22Rv1 (cell line): ENCODE data around the gene PDE2A.

ENCODE experiments used
- H3K27ac ChIP-seq: fragments of 450-650 bp; 2 replicates; pipeline ENCODE4 v1.5.1; 2017
- ZFX ChIP-seq: fragments of 450-650 bp; IDR thresholded peaks from 2 replicates; pipeline ENCODE4 v1.6.1; 2017; ENCODE audit warnings: antibody characterized with exemption, borderline replicate concordance
- TF ChIP-seq, protein P1 (sequence below): fragments of 450-650 bp; IDR thresholded peaks from 2 replicates; pipeline ENCODE4 v1.5.1; 2017; ENCODE audit warnings: mild to moderate bottlenecking

Gene PDE2A

GRCh38 chr11:72676861-72677341, 2.7 kb upstream of the PDE2A start:
- no peak overlapping the region for H3K27ac ChIP-seq
- TF ChIP-seq ZFX, result no peak
- TF ChIP-seq, protein P1, sequence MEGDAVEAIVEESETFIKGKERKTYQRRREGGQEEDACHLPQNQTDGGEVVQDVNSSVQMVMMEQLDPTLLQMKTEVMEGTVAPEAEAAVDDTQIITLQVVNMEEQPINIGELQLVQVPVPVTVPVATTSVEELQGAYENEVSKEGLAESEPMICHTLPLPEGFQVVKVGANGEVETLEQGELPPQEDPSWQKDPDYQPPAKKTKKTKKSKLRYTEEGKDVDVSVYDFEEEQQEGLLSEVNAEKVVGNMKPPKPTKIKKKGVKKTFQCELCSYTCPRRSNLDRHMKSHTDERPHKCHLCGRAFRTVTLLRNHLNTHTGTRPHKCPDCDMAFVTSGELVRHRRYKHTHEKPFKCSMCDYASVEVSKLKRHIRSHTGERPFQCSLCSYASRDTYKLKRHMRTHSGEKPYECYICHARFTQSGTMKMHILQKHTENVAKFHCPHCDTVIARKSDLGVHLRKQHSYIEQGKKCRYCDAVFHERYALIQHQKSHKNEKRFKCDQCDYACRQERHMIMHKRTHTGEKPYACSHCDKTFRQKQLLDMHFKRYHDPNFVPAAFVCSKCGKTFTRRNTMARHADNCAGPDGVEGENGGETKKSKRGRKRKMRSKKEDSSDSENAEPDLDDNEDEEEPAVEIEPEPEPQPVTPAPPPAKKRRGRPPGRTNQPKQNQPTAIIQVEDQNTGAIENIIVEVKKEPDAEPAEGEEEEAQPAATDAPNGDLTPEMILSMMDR, result no peak

GRCh38 chr11:72675221-72675620, 999 bp upstream of the PDE2A start:
- no peak overlapping the region for H3K27ac ChIP-seq
- TF ChIP-seq, protein P1, result no peak
- TF ChIP-seq ZFX, result no peak

- TF ChIP-seq, protein P1, result no peak
- TF ChIP-seq ZFX, result no peak
- H3K27ac ChIP-seq, result no peak overlapping the region
These were observed 809 bp downstream of the PDE2A start for GRCh38 chr11:72673284-72673942.

DNA sequence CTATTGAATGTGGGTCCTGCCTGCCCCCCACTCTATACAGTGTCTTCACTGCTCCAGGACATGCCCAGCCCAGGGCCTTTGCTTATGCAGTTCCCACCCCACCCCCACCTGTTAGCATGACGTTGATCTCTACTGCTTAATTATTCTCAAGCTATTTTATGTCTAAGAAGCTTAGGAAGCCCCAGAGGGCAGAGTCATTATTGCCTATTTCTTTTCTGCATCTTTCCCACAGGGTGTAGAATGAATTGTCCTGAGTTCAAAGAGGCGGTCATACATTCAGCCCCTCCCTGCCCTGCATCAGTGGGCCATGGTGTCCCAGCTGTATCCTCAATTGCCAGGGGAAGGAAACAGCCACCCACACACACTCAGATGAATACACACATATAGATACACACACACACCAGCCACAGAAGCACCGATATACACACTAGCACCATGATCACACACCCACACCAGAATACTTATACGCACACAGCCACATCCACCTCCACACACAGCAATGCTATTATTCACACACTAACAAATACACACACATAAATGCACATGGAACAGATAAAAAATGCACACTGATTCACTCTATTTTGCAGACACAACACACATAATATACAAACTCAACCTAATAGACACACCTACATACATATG, 1.5 kb downstream of the PDE2A start:
- no peak overlapping the region for H3K27ac ChIP-seq
- TF ChIP-seq, protein P1, result no peak
- TF ChIP-seq ZFX, result no peak

DNA sequence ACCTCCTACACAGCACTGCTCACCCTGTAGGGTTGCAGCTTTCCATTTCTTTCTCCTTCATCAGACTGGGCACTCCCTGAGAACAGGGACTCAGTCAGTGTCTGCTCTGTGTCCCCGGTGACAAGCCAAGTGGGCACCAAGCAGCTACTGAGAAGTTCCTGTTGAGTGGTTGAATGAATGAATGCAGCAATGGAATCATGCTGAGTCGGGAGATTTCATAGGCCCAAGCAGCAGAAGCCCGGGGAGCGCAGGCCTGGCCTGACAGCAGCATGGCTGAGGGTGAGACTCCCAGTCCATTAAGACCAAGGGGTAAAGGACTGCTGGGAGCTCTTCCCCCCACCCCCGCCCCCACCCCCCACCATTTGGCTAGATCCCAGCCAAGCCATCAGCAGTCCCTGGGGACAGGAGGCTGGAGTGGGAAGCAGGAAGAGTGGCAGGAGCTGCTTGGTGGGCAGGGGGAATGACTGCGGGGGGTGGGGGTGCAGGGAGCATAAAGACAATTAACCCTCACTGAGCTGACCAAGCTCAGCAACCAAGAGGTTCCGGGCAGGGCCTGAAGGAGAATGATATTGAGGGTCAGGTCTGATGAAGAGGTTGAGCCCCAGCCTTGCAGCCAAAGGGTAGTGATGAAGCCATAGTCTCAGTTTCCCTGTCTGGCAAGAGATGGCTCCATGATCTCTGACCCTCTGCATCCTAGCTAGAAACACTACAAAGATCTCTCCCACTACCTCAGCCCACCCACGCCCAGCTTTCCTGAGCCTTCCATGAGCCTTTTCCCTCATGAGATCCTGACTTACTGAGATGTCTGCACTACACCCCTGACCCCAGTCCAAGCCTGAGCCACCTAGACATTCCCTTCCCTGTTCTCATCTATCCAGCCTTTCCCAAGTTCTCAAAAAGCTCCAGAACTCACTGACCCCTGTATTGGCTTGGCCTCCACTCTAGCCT, 2.8 kb downstream of the PDE2A start:
- no peak overlapping the region for H3K27ac ChIP-seq
- TF ChIP-seq, protein P1, result no peak
- TF ChIP-seq ZFX, result no peak

GRCh38 chr11:72670041-72670440, 4.2 kb downstream of the PDE2A start:
- no peak overlapping the region for H3K27ac ChIP-seq

More at GRCh38 chr11:72670041-72670440, 4.2 kb downstream of the PDE2A start:
- TF ChIP-seq, protein P1, result no peak
- TF ChIP-seq ZFX, result no peak
